Measurements from ENCODE around the gene NUDT4.

DNA sequence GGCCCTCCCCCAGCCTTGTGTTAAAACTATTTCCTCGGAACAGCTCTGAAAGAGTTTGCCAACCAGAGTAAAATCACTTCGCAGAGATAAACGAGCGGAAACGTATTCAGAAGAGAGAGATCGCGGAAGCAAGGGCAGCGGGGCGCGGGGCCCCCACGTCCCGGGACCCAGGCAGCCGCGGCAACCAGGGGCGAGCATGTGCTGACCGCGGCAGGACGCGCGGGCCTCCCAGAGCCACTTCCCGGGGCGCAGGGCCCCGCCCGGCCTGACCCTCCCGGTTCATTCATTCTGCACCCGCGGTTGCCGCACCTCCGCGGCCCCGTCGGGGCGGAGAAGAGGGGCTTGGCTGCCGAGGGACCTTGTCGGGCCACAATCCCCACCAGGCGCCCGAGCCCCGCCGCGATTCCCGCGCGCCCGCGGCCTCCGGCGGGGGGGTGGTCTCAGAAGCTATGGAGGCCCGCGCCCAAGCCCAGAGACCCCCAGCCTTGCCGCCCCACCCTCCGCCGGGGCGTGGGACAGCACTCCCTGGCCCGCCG lies 63.4 kb downstream of the NUDT4 start:
- TF ChIP-seq POLR2A (IDR thresholded peaks at IDR 0.05), result no peak
- TF ChIP-seq, protein P1, sequence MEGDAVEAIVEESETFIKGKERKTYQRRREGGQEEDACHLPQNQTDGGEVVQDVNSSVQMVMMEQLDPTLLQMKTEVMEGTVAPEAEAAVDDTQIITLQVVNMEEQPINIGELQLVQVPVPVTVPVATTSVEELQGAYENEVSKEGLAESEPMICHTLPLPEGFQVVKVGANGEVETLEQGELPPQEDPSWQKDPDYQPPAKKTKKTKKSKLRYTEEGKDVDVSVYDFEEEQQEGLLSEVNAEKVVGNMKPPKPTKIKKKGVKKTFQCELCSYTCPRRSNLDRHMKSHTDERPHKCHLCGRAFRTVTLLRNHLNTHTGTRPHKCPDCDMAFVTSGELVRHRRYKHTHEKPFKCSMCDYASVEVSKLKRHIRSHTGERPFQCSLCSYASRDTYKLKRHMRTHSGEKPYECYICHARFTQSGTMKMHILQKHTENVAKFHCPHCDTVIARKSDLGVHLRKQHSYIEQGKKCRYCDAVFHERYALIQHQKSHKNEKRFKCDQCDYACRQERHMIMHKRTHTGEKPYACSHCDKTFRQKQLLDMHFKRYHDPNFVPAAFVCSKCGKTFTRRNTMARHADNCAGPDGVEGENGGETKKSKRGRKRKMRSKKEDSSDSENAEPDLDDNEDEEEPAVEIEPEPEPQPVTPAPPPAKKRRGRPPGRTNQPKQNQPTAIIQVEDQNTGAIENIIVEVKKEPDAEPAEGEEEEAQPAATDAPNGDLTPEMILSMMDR (IDR thresholded peaks at IDR 0.05), result no peak
